Measurements from ENCODE around the gene MAGEA3.
"Not testable (repeated sequence)": the region's sequence is repeated elsewhere in the genome, so short reads cannot be mapped to it uniquely, and the experiment has no call there.

- not testable (repeated sequence) for TF ChIP-seq MAFK (IDR thresholded peaks at IDR 0.05; ENCODE audit: low read length); CTCF (IDR thresholded peaks at IDR 0.05 in 2 of 3, conservative IDR thresholded peaks at IDR 0.05 in 1 of 3; ENCODE audit: insufficient read depth in 2 of 3, low read depth in 1 of 3, low read length in 3 of 3); ZBTB33 (CRISPR knock-in tag; IDR thresholded peaks at IDR 0.05); LARP7 (IDR thresholded peaks at IDR 0.05); SMC3 (conservative IDR thresholded peaks at IDR 0.05; ENCODE audit: insufficient read depth, low read depth, low read length); FOXK2 (conservative IDR thresholded peaks at IDR 0.05 in 1 of 2, IDR thresholded peaks at IDR 0.05 in 1 of 2; ENCODE audit: low read depth in 2 of 2); TAF1 (IDR thresholded peaks at IDR 0.05; ENCODE audit: control insufficient read depth, extremely low read depth, insufficient read depth, low read length, severe bottlenecking); GABPA (tag; conservative IDR thresholded peaks at IDR 0.05; ENCODE audit: low read depth); PREB (CRISPR knock-in tag; IDR thresholded peaks at IDR 0.05)
These were observed 15.5 kb downstream of the MAGEA3 start, which contains the start of gene MAGEA2B for GRCh38 chrX:152713815-152714787.

Measured in K562 (cell line).